ENCODE measurements around the gene MTO1. TPM values are rescaled to one million over a fixed set of nuclear protein-coding genes. Genes with fewer than 3 reads are reported as not detected.
A peak's percentile ranks its signal among the peaks of the same experiment; 100 is the strongest.
"Not testable (repeated sequence)": the region's sequence is repeated elsewhere in the genome, so short reads cannot be mapped to it uniquely, and the experiment has no call there.

The MTO1 gene
- total and polyA plus RNA-seq, 2 of the 4 experiments (the other 2 are of a cell fraction): 15.0 to 39.8 TPM

GRCh38 chr6:73505705-73506104, 44.2 kb downstream of the MTO1 start:
- H3K4me2 ChIP-seq (ENCODE audit: low read depth, low read length); H2AFZ ChIP-seq (replicated peaks; ENCODE audit: low read length, poor library complexity); H4K20me1 ChIP-seq (ENCODE audit: insufficient read depth, low read length); H3K4ac ChIP-seq (ENCODE audit: low read depth, low read length); DNase-seq; H3K56ac ChIP-seq (ENCODE audit: extremely low read depth, insufficient read depth, low read length); H3K9me1 ChIP-seq (ENCODE audit: insufficient read depth, low read length); H4K8ac ChIP-seq (ENCODE audit: low read depth in 2 of 2, low read length in 2 of 2); H3K9ac ChIP-seq (ENCODE audit: low read depth, low read length); H3K4me3 ChIP-seq (ENCODE audit: insufficient read depth, low read depth, low read length); H2BK15ac ChIP-seq (ENCODE audit: low read depth, low read length); CTCF ChIA-PET; H2BK20ac ChIP-seq (ENCODE audit: low read depth, low read length); H3K79me1 ChIP-seq (ENCODE audit: low read depth in 1 of 2, low read length in 2 of 2); BruUV-seq (replicated peaks); H2BK120ac ChIP-seq (ENCODE audit: low read depth, low read length); H3K27ac ChIP-seq (ENCODE audit: insufficient read depth, low read length); POLR2A ChIA-PET (ENCODE audit: unreplicated experiment); in situ Hi-C loops (cut with MboI; ENCODE audit: low sequenced_read_pairs); H4K5ac ChIP-seq (ENCODE audit: low read depth, low read length); intact Hi-C loops (cut with micrococcal nuclease); H3K23ac ChIP-seq (ENCODE audit: low read depth, low read length); H3K14ac ChIP-seq (replicated peaks; ENCODE audit: low read depth, low read length); H3K18ac ChIP-seq (ENCODE audit: low read depth, low read length); H2AK5ac ChIP-seq (ENCODE audit: low read depth, low read length); dilution Hi-C loops (cut with HindIII; ENCODE audit: low sequenced_read_pairs, unreplicated experiment); H4K91ac ChIP-seq (ENCODE audit: insufficient read depth, low read depth, low read length); H2AK9ac ChIP-seq (replicated peaks; ENCODE audit: low read depth, low read length, poor library complexity); H3K27me3 ChIP-seq (ENCODE audit: control insufficient read depth, insufficient read depth, low read length); H3K9me3 ChIP-seq (ENCODE audit: control insufficient read depth, insufficient read depth, low read length); H3K4me1 ChIP-seq (ENCODE audit: control insufficient read depth, insufficient read depth, low read length); H2BK5ac ChIP-seq (ENCODE audit: low read depth, low read length, poor library complexity, severe bottlenecking): not testable (repeated sequence)
- WGBS, 2 experiments (ENCODE audit: extremely low coverage in 2 of 2, insufficient read length in 1 of 2): no CpG with 5 or more reads among the region's 8 CpGs
- H3K36me3 ChIP-seq (ENCODE audit: control insufficient read depth, insufficient read depth, low read length): peaks cover 10% of the 10 kb centered on the region
- peak; percentile 69 for TF ChIP-seq CEBPB (IDR thresholded peaks at IDR 0.05; ENCODE audit: low read depth, low read length)
- ATAC-seq (ENCODE audit: low read depth): peak; percentile 37; the same call in 1 of the 2 replicates

Data from IMR-90 (cell line).